ENCODE data around the gene TMEM9.

TMEM9 gene

GRCh38 chr1:201105688-201106087 is 48.6 kb downstream of the TMEM9 start:
- DNase-seq (ENCODE audit: low read depth in 2 of 2), result no peak

GRCh38 chr1:201104141-201104540 is 50.1 kb downstream of the TMEM9 start:
- no peak for DNase-seq (ENCODE audit: low read depth in 2 of 2)

GRCh38 chr1:201103666-201104065 is 50.6 kb downstream of the TMEM9 start:
- DNase-seq (ENCODE audit: low read depth in 2 of 2), result no peak

GRCh38 chr1:201100169-201100930 is 53.9 kb downstream of the TMEM9 start:
- DNase-seq (ENCODE audit: low read depth in 2 of 2), result no peak

GRCh38 chr1:201098992-201099677 is 55.1 kb downstream of the TMEM9 start:
- DNase-seq (ENCODE audit: low read depth in 2 of 2), result no peak

- DNase-seq (ENCODE audit: low read depth in 2 of 2), result no peak
Observed at GRCh38 chr1:201096977-201097856, 57.1 kb downstream of the TMEM9 start.

GRCh38 chr1:201096041-201096461 is 58.2 kb downstream of the TMEM9 start:
- no peak for DNase-seq (ENCODE audit: low read depth in 2 of 2)

- DNase-seq (ENCODE audit: low read depth in 2 of 2), result no peak
Observed at GRCh38 chr1:201095581-201095980, 58.7 kb downstream of the TMEM9 start.

GRCh38 chr1:201094832-201095231 is 59.4 kb downstream of the TMEM9 start:
- no peak for DNase-seq (ENCODE audit: low read depth in 2 of 2)

- no peak for DNase-seq (ENCODE audit: low read depth in 2 of 2)
Observed at GRCh38 chr1:201093962-201094361, 60.3 kb downstream of the TMEM9 start.

GRCh38 chr1:201093561-201093960 is 60.7 kb downstream of the TMEM9 start:
- no peak for DNase-seq (ENCODE audit: low read depth in 2 of 2)

- DNase-seq (ENCODE audit: low read depth in 2 of 2), result no peak
Observed at GRCh38 chr1:201092738-201093137, 61.5 kb downstream of the TMEM9 start.

- DNase-seq (ENCODE audit: low read depth in 2 of 2), result no peak
Observed at GRCh38 chr1:201091256-201091655, 63.0 kb downstream of the TMEM9 start.

GRCh38 chr1:201090541-201090940 is 63.7 kb downstream of the TMEM9 start:
- DNase-seq (ENCODE audit: low read depth in 2 of 2), result no peak

- no peak for DNase-seq (ENCODE audit: low read depth in 2 of 2)
Observed at GRCh38 chr1:201089596-201089995, 64.7 kb downstream of the TMEM9 start.

- no peak for DNase-seq (ENCODE audit: low read depth in 2 of 2)
Observed at GRCh38 chr1:201088901-201089525, 65.3 kb downstream of the TMEM9 start.

- no peak for DNase-seq (ENCODE audit: low read depth in 2 of 2)
Observed at GRCh38 chr1:201088395-201088794, 65.9 kb downstream of the TMEM9 start.

- DNase-seq (ENCODE audit: low read depth in 2 of 2), result peak; percentile 5 to 17
Observed at GRCh38 chr1:201085902-201086735, 68.2 kb downstream of the TMEM9 start.

Measured in stimulated activated CD4-positive, alpha-beta T cell treated with anti-CD3 and anti-CD28 coated beads, Interleukin-1b, Interleukin-23, amount 100 ng/mL, for 4 hours (primary cell).